Lower leg skin (tissue), 3 donors: ENCODE results near the gene ATG4B.

ENCODE experiments used
- POLR2A ChIP-seq, 2 donors: fragments of 450-650 bp; IDR thresholded peaks; one replicate each; pipeline ENCODE4 v1.6.1; 2016 to 2017; ENCODE audit warnings: antibody characterized with exemption in 2 of 2, mild to moderate bottlenecking in 1 of 2, moderate library complexity in 1 of 2
- TF ChIP-seq, protein P1 (sequence below), 3 donors: fragments of 450-650 bp; IDR thresholded peaks; one replicate each; pipeline ENCODE4 v1.5.1; 2016; ENCODE audit warnings: antibody characterized with exemption in 3 of 3, mild to moderate bottlenecking in 3 of 3, moderate library complexity in 2 of 3

DNA sequence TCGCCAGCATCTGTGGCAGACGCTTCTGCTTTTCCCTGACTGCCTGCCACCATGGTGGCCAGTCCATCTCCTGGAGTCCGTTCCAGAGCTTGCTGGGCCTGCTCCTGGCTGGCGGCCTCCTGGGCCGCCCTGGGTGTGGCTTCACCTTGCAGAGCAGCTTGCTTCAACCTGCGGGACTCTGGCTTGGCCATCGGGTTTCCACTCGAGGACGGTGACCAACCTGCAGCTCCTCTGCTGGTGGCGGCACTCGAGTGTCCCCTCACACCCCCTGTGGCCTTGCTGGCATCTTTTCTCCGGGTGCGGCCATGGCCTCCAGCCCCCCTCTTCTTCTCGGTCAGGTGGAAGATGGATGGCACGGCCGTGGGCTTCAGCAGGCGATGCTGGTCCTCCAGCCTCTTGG, 3.9 kb upstream of the ATG4B start:
- TF ChIP-seq, protein P1, sequence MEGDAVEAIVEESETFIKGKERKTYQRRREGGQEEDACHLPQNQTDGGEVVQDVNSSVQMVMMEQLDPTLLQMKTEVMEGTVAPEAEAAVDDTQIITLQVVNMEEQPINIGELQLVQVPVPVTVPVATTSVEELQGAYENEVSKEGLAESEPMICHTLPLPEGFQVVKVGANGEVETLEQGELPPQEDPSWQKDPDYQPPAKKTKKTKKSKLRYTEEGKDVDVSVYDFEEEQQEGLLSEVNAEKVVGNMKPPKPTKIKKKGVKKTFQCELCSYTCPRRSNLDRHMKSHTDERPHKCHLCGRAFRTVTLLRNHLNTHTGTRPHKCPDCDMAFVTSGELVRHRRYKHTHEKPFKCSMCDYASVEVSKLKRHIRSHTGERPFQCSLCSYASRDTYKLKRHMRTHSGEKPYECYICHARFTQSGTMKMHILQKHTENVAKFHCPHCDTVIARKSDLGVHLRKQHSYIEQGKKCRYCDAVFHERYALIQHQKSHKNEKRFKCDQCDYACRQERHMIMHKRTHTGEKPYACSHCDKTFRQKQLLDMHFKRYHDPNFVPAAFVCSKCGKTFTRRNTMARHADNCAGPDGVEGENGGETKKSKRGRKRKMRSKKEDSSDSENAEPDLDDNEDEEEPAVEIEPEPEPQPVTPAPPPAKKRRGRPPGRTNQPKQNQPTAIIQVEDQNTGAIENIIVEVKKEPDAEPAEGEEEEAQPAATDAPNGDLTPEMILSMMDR (IDR thresholded peaks at IDR 0.05), result no peak
- no peak for TF ChIP-seq POLR2A (IDR thresholded peaks at IDR 0.05)
